Skeletal muscle cell (primary cell): ENCODE measurements around the gene DCUN1D5.

Source experiments
- DNase-seq: peaks from one replicate; pipeline ENCODE4 v3.0.0-alpha.2; 2010; ENCODE audit warnings: low read depth
- H3K4me3 ChIP-seq: 2 replicates; pipeline ENCODE4 v1.5.1; 2011; ENCODE audit warnings: low read depth, mild to moderate bottlenecking, control low read depth, low read length, moderate library complexity

DCUN1D5 gene

GRCh38 chr11:103091801-103092524 lies at the start of gene DCUN1D5:
TSS of gene DCUN1D5 (minus strand) at chr11:103092160. CDS start at chr11:103091872, 288 bp downstream.
- peak; percentile 87 for DNase-seq
- H3K4me3 ChIP-seq: peak within 1 kb of the TSS; percentile 97

GRCh38 chr11:103125462-103125861 lies 33.5 kb upstream of the DCUN1D5 start:
- H3K4me3 ChIP-seq: no peak overlapping the region
- DNase-seq: no peak

- H3K4me3 ChIP-seq: no peak overlapping the region
- DNase-seq: no peak
Observed at GRCh38 chr11:103114836-103115235, 22.9 kb upstream of the DCUN1D5 start.

GRCh38 chr11:103112364-103112763 lies 20.4 kb upstream of the DCUN1D5 start:
- DNase-seq: no peak
- H3K4me3 ChIP-seq: no peak overlapping the region

- no peak overlapping the region for H3K4me3 ChIP-seq
- no peak for DNase-seq
Observed at GRCh38 chr11:103111400-103111799, 19.4 kb upstream of the DCUN1D5 start.

GRCh38 chr11:103110391-103110790 lies 18.4 kb upstream of the DCUN1D5 start:
- H3K4me3 ChIP-seq: peak overlapping the region; percentile 90
- no peak for DNase-seq

- DNase-seq: no peak
- peak overlapping the region; percentile 90 for H3K4me3 ChIP-seq
Observed at GRCh38 chr11:103109818-103110388, 17.9 kb upstream of the DCUN1D5 start.

GRCh38 chr11:103108933-103109817 lies 17.2 kb upstream of the DCUN1D5 start, which contains the start of gene DYNC2H1:
TSS of gene DYNC2H1 (plus strand) at chr11:103109426. CDS start at chr11:103109575, 149 bp downstream.
- H3K4me3 ChIP-seq: peak within 1 kb of the TSS; percentile 90
- DNase-seq: peak; percentile 76

- H3K4me3 ChIP-seq: no peak overlapping the region
- DNase-seq: no peak
Observed at GRCh38 chr11:103097279-103097678, 5.3 kb upstream of the DCUN1D5 start.

- no peak for DNase-seq
- peak overlapping the region; percentile 97 for H3K4me3 ChIP-seq
Observed at GRCh38 chr11:103091064-103091800, 728 bp downstream of the DCUN1D5 start.

GRCh38 chr11:103086461-103086860 lies 5.5 kb downstream of the DCUN1D5 start:
- H3K4me3 ChIP-seq: no peak overlapping the region
- no peak for DNase-seq

GRCh38 chr11:103085758-103086365 lies 6.1 kb downstream of the DCUN1D5 start:
- H3K4me3 ChIP-seq: no peak overlapping the region
- DNase-seq: no peak

GRCh38 chr11:103079833-103080232 lies 12.1 kb downstream of the DCUN1D5 start:
- H3K4me3 ChIP-seq: no peak overlapping the region
- DNase-seq: no peak

GRCh38 chr11:103078710-103079109 lies 13.2 kb downstream of the DCUN1D5 start:
- no peak for DNase-seq
- no peak overlapping the region for H3K4me3 ChIP-seq

- H3K4me3 ChIP-seq: no peak overlapping the region
- no peak for DNase-seq
Observed at GRCh38 chr11:103077554-103077953, 14.4 kb downstream of the DCUN1D5 start.

- no peak for DNase-seq
- no peak overlapping the region for H3K4me3 ChIP-seq
Observed at GRCh38 chr11:103076361-103076760, 15.6 kb downstream of the DCUN1D5 start.

GRCh38 chr11:103071008-103071407 lies 21.0 kb downstream of the DCUN1D5 start:
- no peak for DNase-seq
- H3K4me3 ChIP-seq: no peak overlapping the region

- no peak overlapping the region for H3K4me3 ChIP-seq
- DNase-seq: no peak
Observed at GRCh38 chr11:103070142-103070541, 21.8 kb downstream of the DCUN1D5 start.

- H3K4me3 ChIP-seq: no peak overlapping the region
- no peak for DNase-seq
Observed at GRCh38 chr11:103069367-103069766, 22.6 kb downstream of the DCUN1D5 start.
